Measurements from ENCODE around the gene DELE1.

DNA sequence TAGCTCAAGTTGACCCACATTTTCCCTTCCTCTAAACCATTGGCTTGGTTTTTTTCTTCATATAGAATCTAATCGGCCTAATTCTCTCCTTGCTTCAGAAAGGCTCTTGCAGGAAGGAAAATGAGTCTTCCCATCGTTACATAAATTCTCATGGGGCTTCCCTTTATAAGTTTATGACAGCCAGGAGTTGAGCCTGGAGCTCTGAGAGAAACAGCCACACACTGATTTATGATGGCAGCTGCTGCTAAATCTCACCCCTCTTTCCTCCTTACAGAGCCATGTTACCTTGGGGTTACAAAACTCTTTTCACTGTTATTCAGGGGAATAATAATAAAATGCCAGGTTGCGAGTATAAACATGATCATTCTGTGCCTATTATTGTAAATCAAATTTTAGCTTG lies 40.0 kb downstream of the DELE1 start:
- TF ChIP-seq, protein P1, sequence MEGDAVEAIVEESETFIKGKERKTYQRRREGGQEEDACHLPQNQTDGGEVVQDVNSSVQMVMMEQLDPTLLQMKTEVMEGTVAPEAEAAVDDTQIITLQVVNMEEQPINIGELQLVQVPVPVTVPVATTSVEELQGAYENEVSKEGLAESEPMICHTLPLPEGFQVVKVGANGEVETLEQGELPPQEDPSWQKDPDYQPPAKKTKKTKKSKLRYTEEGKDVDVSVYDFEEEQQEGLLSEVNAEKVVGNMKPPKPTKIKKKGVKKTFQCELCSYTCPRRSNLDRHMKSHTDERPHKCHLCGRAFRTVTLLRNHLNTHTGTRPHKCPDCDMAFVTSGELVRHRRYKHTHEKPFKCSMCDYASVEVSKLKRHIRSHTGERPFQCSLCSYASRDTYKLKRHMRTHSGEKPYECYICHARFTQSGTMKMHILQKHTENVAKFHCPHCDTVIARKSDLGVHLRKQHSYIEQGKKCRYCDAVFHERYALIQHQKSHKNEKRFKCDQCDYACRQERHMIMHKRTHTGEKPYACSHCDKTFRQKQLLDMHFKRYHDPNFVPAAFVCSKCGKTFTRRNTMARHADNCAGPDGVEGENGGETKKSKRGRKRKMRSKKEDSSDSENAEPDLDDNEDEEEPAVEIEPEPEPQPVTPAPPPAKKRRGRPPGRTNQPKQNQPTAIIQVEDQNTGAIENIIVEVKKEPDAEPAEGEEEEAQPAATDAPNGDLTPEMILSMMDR (IDR thresholded peaks at IDR 0.05), result no peak
- TF ChIP-seq POLR2A (IDR thresholded peaks at IDR 0.05), result no peak

Measured in prostate gland (tissue), 2 donors.